ENCODE results near the gene PLD1. TPM values are rescaled to one million over a fixed set of nuclear protein-coding genes. Genes with fewer than 3 reads are reported as not detected.

Gene PLD1
- total and polyA plus RNA-seq, 4 donors: 4.9 to 31.5 (median 18.6) TPM

DNA sequence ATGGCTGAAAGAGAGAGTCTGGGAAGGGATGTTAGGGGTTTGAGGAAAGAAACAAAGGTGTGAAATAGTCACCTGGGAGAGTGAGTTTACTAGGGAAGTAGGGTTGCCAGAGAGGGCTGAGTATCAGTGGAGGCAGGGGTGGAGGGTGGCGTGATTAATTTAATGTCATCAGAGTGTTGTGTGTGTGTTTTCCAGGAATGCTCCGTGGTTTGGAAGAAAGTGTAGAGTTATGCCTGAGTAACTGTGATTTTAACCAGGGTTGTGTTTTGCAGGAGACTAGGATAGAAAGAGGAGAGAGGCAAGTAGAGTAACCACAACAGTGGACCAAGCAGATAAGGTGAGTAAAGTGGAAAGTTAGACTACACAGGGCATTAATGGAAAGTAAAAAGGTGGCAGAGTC lies 27.2 kb downstream of the PLD1 start:
- H3K36me3 ChIP-seq (ENCODE audit: control insufficient read depth in 4 of 4, insufficient read depth in 3 of 4, low read depth in 1 of 4, low read length in 3 of 4): no peaks in the 10 kb centered on the region
- H3K9me3 ChIP-seq (ENCODE audit: control insufficient read depth in 4 of 4, low read length in 3 of 4): no peaks in the 10 kb centered on the region
- no peak overlapping the region for H3K9ac ChIP-seq (ENCODE audit: low read depth in 1 of 2, low read length in 2 of 2)
- WGBS: 93% methylated on average over 2 of the region's 2 CpGs
- TF ChIP-seq, protein P1, sequence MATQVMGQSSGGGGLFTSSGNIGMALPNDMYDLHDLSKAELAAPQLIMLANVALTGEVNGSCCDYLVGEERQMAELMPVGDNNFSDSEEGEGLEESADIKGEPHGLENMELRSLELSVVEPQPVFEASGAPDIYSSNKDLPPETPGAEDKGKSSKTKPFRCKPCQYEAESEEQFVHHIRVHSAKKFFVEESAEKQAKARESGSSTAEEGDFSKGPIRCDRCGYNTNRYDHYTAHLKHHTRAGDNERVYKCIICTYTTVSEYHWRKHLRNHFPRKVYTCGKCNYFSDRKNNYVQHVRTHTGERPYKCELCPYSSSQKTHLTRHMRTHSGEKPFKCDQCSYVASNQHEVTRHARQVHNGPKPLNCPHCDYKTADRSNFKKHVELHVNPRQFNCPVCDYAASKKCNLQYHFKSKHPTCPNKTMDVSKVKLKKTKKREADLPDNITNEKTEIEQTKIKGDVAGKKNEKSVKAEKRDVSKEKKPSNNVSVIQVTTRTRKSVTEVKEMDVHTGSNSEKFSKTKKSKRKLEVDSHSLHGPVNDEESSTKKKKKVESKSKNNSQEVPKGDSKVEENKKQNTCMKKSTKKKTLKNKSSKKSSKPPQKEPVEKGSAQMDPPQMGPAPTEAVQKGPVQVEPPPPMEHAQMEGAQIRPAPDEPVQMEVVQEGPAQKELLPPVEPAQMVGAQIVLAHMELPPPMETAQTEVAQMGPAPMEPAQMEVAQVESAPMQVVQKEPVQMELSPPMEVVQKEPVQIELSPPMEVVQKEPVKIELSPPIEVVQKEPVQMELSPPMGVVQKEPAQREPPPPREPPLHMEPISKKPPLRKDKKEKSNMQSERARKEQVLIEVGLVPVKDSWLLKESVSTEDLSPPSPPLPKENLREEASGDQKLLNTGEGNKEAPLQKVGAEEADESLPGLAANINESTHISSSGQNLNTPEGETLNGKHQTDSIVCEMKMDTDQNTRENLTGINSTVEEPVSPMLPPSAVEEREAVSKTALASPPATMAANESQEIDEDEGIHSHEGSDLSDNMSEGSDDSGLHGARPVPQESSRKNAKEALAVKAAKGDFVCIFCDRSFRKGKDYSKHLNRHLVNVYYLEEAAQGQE (IDR thresholded peaks at IDR 0.05): no peak
- no peak for TF ChIP-seq RAD21 (IDR thresholded peaks at IDR 0.05)
- no peak for TF ChIP-seq JUND (IDR thresholded peaks at IDR 0.05)
- no peak for DNase-seq (ENCODE audit: low spot score)
- no peaks in the 10 kb centered on the region for H3K27me3 ChIP-seq (ENCODE audit: control insufficient read depth in 4 of 4, insufficient read depth in 4 of 4, low read length in 3 of 4)
- H3K4me1 ChIP-seq (ENCODE audit: control insufficient read depth in 4 of 4, insufficient read depth in 4 of 4, low read length in 3 of 4): peaks cover 0 to 8% (median 4%) of the 10 kb centered on the region in 4 donors
- no peak overlapping the region for H3K4me3 ChIP-seq (ENCODE audit: low read depth in 1 of 3, low read length in 3 of 3)
- H3K27ac ChIP-seq (ENCODE audit: low read depth in 1 of 2, low read length in 2 of 2): no peak overlapping the region

- no peak for DNase-seq (ENCODE audit: low spot score)
- TF ChIP-seq NR2F2 (IDR thresholded peaks at IDR 0.05): no peak
- TF ChIP-seq RXRA (IDR thresholded peaks at IDR 0.05): no peak
- TF ChIP-seq GABPA (IDR thresholded peaks at IDR 0.05 in 1 of 2, conservative IDR thresholded peaks at IDR 0.05 in 1 of 2): no peak
- TF ChIP-seq FOXA1 (IDR thresholded peaks at IDR 0.05): no peak
- TF ChIP-seq TAF1 (conservative IDR thresholded peaks at IDR 0.05): no peak
- TF ChIP-seq RAD21 (IDR thresholded peaks at IDR 0.05): no peak
- no peak for TF ChIP-seq MAX (IDR thresholded peaks at IDR 0.05)
- TF ChIP-seq JUND (IDR thresholded peaks at IDR 0.05): no peak
- TF ChIP-seq HNF4G (IDR thresholded peaks at IDR 0.05): no peak
- TF ChIP-seq, protein P1 (IDR thresholded peaks at IDR 0.05): no peak
- TF ChIP-seq HNF4A (conservative IDR thresholded peaks at IDR 0.05): no peak
- no peak for TF ChIP-seq SP1 (IDR thresholded peaks at IDR 0.05)
- TF ChIP-seq, protein P2, sequence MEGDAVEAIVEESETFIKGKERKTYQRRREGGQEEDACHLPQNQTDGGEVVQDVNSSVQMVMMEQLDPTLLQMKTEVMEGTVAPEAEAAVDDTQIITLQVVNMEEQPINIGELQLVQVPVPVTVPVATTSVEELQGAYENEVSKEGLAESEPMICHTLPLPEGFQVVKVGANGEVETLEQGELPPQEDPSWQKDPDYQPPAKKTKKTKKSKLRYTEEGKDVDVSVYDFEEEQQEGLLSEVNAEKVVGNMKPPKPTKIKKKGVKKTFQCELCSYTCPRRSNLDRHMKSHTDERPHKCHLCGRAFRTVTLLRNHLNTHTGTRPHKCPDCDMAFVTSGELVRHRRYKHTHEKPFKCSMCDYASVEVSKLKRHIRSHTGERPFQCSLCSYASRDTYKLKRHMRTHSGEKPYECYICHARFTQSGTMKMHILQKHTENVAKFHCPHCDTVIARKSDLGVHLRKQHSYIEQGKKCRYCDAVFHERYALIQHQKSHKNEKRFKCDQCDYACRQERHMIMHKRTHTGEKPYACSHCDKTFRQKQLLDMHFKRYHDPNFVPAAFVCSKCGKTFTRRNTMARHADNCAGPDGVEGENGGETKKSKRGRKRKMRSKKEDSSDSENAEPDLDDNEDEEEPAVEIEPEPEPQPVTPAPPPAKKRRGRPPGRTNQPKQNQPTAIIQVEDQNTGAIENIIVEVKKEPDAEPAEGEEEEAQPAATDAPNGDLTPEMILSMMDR (IDR thresholded peaks at IDR 0.05; ENCODE audit: low read depth, low read length, missing input control): no peak
- no peak for TF ChIP-seq EGR1 (IDR thresholded peaks at IDR 0.05; ENCODE audit: low read depth in 2 of 2)
- no peak for TF ChIP-seq FOXA2 (IDR thresholded peaks at IDR 0.05)
- TF ChIP-seq, protein P3, sequence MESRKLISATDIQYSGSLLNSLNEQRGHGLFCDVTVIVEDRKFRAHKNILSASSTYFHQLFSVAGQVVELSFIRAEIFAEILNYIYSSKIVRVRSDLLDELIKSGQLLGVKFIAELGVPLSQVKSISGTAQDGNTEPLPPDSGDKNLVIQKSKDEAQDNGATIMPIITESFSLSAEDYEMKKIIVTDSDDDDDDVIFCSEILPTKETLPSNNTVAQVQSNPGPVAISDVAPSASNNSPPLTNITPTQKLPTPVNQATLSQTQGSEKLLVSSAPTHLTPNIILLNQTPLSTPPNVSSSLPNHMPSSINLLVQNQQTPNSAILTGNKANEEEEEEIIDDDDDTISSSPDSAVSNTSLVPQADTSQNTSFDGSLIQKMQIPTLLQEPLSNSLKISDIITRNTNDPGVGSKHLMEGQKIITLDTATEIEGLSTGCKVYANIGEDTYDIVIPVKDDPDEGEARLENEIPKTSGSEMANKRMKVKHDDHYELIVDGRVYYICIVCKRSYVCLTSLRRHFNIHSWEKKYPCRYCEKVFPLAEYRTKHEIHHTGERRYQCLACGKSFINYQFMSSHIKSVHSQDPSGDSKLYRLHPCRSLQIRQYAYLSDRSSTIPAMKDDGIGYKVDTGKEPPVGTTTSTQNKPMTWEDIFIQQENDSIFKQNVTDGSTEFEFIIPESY (IDR thresholded peaks at IDR 0.05): no peak
- TF ChIP-seq, protein P4, sequence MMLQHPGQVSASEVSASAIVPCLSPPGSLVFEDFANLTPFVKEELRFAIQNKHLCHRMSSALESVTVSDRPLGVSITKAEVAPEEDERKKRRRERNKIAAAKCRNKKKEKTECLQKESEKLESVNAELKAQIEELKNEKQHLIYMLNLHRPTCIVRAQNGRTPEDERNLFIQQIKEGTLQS (IDR thresholded peaks at IDR 0.05): no peak
- TF ChIP-seq YY1 (IDR thresholded peaks at IDR 0.05): no peak
- H3K36me3 ChIP-seq (ENCODE audit: control insufficient read depth in 4 of 4, insufficient read depth in 3 of 4, low read depth in 1 of 4, low read length in 3 of 4): no peaks in the 10 kb centered on the region
- 79% methylated on average over 1 of the region's 1 CpG for WGBS
- peaks cover 0 to 10% (median 4%) of the 10 kb centered on the region in 4 donors for H3K4me1 ChIP-seq (ENCODE audit: control insufficient read depth in 4 of 4, insufficient read depth in 4 of 4, low read length in 3 of 4)
- no peaks in the 10 kb centered on the region for H3K9me3 ChIP-seq (ENCODE audit: control insufficient read depth in 4 of 4, low read length in 3 of 4)
- no peak overlapping the region for H3K27ac ChIP-seq (ENCODE audit: low read depth in 1 of 2, low read length in 2 of 2)
- H3K27me3 ChIP-seq (ENCODE audit: control insufficient read depth in 4 of 4, insufficient read depth in 4 of 4, low read length in 3 of 4): no peaks in the 10 kb centered on the region
- H3K4me3 ChIP-seq (ENCODE audit: low read depth in 1 of 3, low read length in 3 of 3): no peak overlapping the region
- H3K9ac ChIP-seq (ENCODE audit: low read depth in 1 of 2, low read length in 2 of 2): no peak overlapping the region
These were observed 27.7 kb downstream of the PLD1 start for GRCh38 chr3:171782617-171783016.
